HG02852 (cell line): ENCODE measurements around the gene NAPB.

ENCODE experiments used
- ATAC-seq: cut with Tn5 transposase; IDR thresholded peaks from one replicate; pipeline ENCODE4 v1.9.1; 2021; ENCODE audit warnings: mild to moderate bottlenecking, moderate library complexity; ENCODE audit not compliant: unreplicated experiment

Gene NAPB

DNA sequence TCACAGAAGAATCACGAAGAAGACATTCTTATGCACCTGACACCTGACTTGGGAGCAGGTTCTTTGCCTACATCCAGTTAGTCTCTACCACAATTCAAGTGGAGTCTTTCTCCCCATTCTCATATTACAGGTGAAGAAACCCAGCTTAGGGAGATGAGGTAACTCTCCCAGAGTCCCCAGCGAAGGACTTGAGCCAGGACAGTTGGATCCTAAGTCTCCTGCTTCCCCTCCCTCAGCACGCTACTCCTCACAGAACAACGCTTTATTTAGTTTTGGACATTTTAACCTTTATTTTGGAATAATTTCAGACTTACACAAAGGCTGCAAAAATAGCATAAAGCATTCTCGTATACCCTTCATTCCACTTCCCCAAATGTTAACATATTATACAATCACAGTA is 17.4 kb upstream of the NAPB start:
- no peak for ATAC-seq

DNA sequence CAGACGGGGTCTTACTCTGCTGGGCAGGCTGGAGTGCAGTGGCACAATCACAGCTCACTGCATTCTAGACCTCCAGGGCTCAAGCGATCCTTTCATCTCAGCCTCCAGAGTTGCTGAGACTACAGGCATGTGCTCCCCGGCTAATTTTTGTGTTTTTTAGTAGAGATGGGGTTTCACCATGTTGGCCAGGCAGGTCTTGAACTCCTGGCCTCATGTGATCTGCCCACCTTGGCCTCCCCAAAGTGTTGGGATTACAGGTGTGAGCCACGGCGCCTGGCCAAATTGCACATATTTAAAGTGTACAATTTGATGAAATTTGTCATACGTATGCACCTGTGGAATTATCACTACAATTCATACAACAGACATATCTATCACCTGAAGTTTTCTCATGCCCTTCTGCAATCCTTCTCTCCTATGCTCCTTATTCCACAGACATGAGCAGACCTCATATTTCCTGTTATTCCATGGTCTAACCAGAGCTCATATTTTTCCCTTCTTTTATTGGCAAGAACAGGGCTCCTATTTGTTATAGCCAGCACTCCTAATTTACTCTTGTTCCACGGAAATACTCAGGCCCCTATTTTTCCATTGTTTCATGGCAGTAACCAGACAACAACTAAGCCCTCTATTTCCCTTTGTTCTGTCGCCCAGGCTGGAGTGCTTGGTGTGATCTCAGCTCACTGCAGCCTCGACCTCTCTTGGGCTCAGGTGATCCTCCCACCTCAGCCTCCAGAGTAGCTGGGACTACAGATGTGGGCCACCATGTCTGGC is 16.0 kb upstream of the NAPB start:
- no peak for ATAC-seq

DNA sequence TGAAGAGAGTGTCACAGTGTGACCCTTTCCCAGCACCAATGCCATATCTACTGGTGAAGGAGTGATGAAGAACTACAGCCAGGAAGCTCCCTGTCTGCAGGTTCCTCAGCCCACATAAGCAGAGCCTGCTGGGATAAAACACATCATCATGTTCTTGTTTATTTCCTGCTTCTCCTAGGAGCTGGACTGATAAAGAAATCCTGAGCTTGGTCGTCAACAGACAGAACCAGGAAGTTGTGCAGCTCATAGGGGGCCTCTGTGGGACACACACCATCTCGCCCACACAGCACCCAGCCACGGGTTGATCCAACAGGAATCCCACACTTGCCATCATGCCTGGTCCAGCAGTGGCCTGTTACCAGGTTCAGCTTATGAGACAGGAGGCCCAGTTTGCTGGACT is 15.4 kb upstream of the NAPB start:
- no peak for ATAC-seq

DNA sequence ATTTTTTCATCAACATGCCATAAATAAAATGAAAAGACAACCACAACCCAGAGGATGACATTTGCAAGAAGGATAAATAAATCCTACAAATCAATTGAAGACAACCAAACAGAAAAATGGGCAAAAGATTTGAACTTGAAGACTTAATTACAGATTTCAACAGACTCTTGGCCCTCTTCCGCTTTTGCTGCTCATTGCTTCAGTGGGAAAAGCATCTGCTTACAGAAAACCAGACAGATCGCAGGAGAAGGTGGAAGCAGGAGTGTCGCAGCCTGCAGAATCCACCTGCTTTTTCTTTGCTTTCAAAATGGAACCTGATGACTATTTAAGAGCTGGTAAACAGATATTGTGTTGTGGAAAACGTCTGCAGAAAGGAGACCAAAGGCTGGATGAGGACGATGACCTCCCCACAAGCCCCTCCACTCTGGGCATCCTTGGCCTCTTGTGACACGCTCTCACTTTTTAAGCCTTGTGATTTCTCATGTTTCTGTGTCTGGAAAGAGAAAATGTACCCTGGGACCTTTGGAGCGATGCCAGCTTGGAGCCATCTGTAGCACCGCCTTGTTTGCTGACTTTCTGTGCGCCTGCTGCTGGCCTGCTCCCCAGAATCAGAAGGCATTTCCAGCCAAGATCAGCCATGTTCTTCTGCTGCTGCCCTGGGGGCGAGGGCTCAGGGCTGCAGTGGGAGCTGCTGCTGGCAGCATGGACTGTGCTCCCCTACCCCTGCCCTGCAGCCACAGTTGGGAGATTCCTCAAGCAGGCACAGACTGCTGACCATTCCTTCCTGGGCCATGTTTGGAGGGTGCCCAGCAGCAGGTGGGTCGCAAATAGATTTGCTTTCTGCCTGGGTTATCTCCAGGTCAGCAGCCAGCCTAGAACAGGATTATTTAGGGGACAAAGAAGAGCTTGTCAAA is 14.6 kb upstream of the NAPB start:
- ATAC-seq = no peak

DNA sequence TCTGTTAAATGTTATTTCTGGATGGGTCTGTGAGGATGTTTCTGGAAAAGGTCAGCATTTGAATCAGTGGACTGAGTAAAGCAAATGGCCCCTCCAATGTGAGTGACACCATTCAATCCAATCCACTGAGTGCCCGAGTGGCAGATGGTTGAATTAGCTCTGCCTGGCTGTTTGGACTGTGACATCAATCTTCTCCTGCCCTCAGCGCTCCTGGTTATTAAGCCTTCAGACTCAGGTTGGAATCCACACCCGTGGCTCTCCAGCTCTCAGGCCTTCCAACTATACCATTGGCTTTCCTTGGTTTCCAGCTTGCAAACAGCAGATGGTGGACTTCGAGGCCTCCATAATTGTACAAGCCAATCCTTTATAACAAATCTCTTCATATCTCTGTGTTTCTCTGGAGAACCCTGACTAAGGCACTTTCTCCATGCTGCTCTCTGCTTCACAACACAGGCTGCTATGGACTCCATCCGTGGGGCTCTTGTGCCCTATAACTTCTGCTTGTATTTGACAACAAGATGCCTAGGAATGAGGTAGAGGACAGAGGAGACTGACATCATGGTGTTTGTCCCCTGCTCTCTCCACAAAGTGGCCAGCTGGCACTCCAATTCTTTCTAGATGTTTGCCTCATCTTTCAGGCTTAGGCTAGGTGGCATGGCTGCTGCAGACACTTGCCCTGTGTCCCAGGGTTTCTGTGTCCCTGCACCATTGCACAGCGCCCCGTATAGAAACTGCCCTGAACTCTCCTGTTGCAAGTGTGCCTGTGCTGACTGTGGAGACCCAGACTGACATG is 13.4 kb upstream of the NAPB start:
- ATAC-seq = no peak

DNA sequence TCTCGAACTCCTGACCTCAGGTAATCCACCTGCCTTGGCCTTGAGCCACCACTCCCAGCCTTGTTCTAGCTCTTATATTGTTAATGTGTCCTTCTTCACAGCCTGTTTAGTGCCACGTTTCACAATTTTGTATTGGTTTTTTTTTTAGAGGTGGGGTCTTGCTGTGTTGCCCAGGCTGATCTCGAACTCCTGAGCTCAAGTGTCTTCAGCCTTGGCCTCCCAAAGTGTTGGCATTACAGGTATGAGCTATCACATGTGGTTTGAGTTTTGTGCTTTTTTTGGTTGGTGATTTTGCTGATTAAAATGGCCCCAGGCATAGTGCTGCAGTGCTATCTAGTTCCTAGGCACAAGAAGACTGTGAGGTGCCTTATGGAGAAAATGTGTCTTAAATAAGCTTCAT is 12.3 kb upstream of the NAPB start:
- ATAC-seq = no peak

DNA sequence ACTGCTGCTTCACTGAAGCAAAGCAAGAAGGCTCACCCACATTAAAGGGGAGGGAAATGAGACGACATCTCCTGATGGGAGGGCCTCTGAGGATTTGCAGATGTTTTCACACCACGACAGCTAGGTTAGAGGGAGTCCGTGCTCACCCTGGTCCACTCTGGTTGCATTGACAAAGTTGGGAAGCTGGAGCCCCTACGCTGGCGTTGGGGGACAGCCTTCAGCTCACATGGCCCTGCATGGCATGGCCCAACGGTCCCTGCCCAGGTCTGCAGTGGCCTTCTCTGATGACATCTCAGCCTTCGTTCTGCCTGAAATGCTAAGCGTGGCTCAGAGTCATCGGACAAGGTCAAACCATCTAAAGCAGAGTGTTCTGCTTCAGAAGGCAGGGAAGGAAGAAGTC is 3.8 kb upstream of the NAPB start:
- no peak for ATAC-seq

DNA sequence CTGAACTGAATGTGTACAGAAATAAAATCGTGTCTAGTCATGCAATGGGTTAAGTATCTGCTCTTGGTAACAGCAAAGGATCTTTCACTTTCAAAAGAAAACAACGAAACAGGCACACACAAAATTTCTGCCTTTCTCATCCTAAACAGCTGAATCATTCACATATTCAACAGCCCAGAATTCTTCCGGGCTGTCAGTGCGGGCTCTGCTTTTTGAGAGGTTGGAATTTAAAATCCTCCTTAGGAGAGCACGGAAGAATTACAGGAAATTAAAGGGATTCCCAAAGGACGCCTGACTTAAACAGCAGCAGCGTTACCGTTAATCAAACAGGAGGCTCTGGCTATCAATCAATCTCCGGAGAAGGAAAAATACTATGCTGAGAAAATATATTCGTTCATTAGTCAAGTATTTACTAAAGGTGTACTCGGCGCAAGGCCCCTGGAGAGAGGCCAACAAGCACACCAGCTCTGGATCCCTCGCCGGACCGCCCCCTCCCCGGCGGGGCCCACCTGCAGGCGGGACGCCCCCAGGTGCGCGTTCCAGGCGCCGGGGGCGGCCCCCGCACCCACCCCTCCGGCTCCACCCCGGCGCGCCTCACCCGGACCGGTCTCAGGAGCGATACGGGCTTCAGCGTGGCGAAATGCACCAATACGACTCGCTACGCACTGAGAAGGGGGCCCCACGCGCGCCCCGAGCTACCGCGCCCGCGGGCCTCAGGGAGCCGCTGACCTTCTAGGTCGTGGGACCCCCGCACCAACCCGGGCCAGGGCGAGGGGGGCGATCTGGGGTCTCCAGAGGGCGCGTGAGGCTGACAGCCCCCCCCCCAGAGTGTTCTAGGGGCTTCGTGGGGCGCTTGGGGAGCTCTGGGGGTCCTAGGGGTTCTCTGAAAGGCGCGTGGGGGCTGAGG is 1.0 kb downstream of the NAPB start:
- peak; percentile 26 for ATAC-seq

DNA sequence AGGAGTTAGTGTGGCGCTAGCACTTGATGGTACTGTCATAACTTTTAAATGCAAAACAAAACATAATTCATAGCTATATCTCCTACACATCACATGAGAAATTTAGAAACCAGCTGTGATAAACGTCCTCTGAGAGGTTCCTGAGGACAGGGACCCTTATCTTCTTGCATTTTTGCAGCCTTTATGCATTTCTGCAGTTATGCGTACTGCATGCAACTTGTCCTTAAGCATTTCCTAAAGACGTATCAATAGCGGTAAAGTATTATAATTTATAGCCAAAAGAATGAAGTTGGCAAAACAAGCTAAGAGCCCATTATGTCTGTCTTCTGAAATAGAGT is 1.7 kb downstream of the NAPB start:
- ATAC-seq = no peak

DNA sequence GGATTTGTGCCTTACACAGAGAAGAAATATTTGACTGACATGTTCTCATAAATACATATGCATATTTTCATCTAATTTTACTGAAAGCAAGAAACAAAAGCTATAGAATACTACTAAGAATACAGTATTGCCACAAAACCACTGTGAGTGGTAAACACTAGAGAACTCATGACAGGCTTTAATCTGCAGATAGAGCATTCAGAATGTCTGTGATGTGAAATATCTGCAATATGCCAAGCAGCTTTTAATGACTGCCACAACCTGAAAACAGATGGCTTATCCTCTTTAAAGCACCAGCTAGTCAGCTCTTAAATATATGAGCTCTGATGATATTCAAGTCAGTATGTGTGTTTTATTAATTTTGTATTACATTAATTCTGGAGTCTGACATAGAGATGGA is 3.4 kb downstream of the NAPB start:
- ATAC-seq = no peak

DNA sequence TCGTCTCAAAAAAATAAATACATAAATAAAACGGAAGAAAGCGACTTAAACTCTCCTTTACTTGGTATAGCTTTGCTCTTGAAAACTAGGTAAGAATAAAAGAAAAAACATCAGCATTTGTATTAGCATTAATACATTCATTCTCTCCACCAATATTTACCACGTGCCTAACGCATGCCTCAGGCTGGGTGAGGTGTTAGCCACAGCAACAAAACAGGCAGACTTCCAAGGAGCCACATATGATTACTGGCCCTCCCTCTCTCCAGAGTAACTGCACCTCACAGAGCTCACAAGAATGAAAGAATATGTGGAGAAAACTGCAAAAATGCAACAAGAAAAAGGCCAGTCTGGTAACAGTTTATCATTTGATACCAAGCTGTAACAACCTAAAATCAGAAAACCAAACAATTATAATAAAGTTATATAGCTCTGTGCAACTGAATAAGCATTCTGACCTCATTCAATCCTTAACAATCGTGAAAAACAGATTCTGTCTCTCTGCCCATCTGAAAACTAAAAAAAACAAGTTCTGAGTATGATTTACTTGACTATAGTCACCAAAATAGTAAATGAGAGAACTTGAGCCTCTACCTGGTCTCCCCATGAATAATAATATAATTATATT is 5.2 kb downstream of the NAPB start:
- no peak for ATAC-seq

DNA sequence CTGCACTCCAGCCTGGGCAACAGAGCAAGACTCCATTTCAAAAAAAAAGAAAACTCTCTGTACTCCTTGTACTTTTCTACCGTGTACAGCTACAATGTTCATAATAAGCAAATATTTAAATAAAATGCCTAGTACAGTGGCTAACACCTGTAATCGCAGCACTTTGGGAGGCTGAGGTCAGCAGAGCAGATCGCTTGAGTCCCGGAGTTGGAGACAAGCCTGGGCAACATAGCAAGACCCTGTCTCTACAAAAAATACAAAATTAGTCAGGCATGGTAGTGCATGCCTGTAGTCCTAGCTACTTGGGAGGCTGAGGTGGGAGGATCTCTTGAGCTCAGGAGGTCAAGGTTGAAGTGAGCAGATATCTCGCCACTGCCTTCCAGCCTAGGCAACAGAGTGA is 5.7 kb downstream of the NAPB start:
- no peak for ATAC-seq

DNA sequence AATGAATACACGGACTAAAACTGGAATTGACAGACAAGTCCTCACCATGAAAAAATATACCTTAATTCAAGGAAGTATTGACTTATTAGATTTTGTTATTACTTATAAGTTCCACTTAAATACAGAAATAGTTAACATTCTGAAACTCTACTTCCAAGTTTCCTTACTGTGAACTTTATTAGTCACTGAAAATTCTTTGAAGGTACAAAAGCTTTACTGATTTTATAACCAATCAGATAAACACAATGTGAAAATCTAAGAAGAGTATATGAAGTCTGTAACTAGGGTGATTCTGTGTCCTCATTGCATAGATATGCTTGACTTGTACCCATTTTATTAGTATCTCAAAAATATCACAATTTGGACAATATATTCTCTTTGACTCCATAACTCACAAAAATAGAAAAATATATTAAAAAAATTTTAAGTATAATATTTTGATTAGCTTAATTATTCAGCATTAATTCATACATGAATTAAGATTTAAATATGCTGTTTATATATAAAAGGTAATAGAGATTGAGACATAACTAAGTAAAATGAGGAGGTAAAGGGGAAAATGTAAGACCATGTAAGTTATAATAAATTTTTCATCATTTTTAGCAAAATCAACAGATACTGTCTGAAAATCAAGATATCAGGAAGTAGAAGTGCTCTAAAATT is 6.6 kb downstream of the NAPB start:
- ATAC-seq = no peak

DNA sequence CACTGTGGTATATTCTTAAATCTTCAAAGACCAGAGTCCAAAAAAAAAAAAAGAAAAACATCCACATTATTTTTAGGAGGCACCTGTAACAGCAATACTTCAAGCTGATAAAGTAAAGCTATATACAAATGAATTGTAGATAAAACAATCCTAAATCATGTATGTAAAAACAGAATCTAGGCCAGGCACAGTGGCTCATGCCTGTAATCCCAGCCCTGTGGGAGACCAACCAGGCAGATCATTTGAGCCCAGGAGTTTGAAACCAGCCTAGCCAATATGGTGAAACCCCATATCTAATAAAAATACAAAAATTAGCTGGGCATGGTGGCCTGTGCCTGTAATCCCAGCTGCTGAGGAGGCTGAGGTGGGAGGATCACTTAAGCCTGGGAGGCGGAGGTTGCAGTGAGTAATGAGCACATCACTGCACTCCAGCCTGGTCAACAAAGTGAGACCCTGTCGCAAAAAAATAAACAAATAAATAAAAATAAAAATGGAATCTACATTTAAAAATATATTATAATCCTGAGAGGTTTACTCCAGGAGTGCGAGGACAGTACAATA is 7.3 kb downstream of the NAPB start:
- no peak for ATAC-seq

DNA sequence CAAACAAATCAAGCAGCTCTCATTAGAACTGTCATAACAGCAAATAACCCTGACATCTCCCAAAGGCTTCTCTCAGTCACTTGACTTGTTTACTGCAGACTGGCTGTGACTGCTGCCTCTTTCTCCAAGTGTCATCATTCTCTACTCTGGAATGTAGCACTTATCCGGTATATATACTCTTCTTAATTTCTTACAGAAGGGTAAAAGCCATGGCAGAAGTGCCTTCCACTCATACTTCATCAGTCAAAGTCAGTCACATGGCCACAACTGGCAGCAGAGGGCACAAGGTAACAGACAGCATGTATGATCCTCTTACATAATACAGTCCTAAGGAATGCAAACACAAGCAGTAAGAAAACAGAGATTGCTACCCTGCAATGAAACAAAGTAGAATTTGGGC is 9.3 kb downstream of the NAPB start:
- no peak for ATAC-seq

DNA sequence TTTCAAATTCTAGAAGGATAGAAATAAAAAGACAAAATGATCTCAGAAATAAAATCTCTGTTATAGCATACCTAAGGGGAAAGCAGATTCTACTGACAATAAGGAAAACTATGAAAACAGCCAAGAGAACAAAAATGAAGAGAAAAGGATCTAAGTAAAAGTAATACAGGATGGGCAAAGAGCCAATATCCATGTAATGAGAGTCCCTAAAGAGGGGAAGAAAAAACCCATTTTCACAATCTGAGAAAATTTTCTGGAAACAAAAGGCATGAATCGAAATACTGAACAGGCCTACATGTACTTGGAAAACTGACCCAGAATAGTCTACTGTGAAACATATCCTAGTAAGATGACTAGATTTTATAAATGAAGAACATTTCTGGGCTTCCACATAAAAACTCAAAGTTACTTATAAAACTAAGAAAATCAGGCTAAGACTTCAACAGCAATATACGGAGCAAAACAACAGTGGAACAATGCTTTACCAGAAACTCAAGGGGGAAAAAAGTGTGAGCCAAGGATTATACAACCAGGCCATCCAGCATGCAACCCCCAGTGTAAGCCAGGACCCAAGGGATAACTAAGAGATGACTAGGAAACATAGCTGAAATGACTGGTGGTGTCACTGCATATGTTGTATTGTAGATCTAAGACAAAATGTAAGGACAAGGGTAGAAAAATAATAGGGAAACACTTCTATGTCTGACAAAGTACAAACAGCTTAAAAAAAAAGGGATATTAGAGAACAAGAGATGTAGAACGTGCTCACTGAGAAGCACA is 10.2 kb downstream of the NAPB start:
- no peak for ATAC-seq

DNA sequence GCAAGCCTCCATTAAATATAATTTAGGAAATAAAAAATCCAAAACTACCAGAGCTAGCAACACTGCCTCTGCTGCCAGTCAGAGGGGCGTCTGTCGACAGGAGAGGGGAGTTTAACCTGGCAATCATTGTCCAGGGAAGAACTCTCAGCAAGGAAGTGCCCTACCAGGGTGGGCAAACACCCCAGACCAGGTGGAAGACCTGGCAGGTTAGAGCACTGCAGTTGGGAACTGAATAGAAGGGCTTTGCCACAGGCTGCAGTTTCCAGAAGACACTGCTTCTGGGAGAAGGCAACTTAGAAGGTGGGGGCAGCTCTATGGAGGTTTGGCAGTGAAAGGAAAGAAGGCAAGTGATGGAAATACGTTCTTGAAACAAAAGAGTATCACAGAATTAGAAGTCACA is 11.5 kb downstream of the NAPB start:
- no peak for ATAC-seq

DNA sequence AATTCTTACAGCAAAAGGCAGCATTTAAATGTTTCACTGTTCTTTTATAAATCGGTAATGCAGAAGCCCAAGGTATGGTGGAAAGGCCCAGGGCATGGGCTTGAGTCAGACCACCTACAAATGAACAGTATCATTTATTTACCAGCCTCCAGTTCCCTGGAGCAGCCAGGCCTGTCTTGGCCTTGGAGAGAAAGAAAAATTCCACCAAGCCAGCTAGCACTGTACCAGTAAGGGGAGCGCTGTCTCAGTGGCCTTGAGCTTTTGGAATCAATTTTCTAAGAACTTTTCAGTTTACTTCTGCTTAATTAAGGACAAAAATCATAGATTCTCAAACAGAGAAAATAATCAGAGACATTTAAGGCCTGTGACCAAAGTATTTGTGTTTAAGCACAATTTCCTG is 12.3 kb downstream of the NAPB start:
- no peak for ATAC-seq
